ENCODE data around the gene PDE11A.

PDE11A gene

DNA sequence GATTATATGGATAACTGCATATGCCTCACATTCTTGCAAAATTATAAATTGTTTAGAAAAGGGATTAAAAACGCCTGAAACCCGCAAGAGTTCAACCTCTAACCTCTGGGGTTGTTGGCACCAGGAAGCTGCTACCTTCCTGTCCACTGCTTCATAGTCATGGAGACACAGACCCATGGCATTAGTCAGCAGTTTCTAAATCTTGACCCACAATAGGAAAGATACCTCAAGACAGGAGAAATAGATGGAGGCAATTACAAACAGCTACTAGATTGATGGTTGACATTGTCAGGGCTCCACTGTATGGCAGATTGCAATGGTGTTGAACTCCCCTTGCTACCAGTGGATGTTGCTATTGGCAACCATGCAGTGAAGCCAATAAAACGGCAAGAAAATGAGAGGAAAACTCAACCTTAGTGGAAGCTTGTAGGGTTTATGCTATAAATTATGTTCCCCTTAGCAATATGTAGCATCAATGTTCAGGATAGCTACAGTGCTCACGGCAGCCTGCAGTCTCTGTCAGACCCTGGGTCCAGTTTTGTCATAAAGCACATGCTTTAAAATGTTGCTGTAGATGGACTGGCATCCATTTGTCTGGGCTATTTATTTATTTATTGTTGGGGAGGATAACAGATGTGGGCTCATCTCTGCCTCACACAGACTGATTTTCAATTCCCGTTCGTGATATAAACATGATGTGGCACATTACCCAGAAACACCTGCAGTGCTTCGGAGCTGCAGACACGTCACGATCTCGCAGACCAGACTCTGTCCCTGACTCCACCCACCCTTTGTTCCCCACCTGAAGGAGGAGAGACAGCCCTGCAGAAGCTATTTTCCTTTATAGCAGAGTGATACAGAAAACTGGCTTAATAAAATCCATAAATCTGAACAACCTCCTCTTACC is 446.6 kb downstream of the PDE11A start:
- DNase-seq (ENCODE audit: low spot score), result no peak

DNA sequence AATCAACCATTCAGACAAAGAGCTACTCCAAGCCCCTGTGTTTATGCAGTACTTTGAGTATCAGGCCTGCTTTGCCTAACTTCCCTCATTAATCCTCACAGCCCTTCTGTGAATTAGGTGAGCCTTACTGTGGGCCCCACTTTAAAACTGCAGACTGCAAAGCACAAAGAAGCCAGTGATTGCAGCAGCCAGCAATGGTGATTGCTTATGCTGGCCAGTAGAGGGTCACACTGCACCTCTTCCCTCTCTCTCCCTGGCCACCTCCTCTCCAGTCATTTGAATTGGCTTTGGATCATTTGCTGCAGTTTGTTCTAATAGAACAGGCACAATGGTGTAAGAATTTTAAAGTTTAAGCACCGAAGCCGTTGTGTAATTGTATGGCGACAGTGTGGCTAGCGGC is 450.1 kb downstream of the PDE11A start:
- DNase-seq (ENCODE audit: low spot score), result peak; percentile 58

DNA sequence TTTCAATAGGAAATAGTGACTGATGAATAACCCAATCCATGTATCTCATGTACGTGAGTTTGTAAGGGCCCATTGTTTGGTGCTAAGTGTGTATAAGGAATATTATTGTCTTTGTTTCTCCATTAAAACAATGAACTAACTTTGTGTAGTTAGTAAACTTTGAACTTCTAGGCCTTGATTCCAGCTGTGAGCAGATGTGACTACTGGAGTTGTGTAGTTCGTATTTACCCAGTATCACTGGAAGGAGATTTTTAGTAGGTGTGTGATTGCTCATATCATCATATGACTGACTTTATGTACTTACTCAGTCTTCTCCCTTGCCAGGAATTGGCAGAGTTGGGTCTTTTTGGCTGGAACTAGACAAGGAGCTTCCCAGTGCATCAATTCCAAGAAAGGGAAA is 452.6 kb downstream of the PDE11A start:
- DNase-seq (ENCODE audit: low spot score), result no peak

DNA sequence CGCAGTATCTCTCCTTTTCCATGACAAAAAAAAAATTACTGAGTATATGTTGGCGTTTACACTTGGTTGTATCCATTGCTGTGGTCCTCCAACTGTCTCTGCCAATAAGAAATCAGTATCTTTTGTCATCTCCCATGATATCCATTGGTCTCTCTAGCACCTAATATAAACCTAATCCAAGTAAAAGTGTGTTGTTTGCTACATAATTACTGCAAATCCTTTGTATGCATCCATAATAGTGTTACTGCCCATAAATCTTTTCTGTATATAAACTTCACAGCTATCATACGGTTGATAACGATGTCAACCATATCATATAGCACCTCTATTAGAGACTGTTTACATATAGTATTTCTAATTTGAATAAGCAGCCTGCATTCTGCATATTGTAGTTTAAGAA is 453.1 kb downstream of the PDE11A start:
- DNase-seq (ENCODE audit: low spot score), result no peak

DNA sequence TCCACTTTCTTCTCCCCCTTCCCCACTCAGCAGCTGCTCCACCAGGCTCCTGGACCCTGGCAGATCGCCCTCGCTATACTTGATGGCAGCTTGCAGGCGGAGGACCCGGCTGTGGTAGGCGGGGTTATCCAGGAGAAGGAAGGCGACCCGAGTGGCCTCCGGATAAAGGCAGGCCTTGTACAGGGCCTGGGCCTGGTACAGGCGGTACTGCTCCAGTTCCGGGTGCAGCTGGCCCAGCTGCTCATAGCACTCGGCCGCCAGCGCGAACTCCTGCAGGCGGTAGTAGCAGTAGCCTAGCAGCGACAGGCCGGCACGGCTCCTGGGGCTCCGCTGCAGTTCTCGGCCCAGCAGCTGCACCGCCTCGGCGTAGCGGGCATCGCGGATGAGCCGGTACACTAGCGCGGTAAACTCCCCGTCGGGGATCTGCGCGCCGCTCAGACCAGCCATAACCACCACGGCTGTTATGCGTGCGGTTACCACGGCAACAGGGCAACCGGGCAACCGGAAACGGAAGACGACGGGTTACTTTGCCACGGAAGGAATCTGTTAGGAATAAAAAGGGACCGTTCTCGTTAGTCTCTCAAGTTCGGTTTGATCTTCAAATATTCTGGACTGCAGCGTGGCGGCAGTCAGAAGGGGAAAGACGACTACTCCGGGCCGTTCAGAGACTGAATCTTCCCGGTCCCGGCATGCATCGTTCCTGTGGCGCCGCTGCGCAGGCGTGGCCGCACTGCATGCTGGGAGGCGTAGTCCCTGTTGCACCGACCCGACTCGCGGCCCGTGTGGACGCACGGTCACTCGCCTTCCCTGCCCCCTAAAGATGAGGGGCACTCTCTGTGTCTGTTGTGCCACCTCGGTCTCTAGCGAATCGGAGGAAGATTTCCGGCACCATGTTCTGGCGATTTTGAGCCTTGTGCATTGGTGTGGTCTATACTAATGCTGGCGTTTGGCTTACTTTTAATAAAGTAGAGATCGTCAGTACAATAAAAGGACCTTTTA is 454.0 kb downstream of the PDE11A start:
- DNase-seq (ENCODE audit: low spot score), result peak; percentile 87

DNA sequence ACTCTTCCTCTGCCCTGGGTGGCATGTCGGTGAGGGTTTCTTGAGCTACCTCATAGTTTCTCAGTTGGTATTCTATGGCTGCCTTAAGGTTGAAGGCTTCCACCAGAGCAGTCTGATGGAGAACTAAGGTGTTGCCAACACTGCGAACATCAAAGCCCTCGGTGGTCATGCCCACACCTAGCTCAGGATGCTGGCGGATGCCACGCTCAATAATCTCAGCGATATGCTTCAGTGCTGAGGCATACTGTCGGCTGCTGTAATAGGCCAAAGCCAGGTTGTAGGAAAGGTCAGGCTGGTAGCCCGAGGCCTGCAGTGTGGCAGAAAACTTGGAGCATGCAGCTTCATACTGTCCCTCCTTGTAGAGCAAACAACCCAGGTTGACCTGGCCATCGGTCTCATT is 454.7 kb downstream of the PDE11A start:
- DNase-seq (ENCODE audit: low spot score), result no peak

DNA sequence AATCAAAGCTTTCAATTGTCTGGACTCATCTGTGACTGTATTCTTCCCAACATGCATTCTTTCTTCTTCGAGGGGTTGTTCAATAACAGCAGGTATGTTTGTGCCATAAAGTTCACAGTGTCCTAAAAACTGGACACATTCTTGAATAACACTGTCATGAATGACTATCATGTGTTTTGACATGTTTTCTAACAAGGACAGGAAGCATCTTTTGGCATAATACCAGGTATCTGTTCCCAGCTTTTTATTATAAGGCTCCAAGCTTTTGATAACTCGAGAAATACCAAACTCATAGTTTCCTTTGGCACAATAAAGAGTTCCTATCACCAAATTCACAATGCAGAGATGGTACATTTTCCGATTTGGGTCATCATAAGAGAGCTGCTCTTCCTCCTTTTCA is 455.8 kb downstream of the PDE11A start:
- DNase-seq (ENCODE audit: low spot score), result no peak

DNA sequence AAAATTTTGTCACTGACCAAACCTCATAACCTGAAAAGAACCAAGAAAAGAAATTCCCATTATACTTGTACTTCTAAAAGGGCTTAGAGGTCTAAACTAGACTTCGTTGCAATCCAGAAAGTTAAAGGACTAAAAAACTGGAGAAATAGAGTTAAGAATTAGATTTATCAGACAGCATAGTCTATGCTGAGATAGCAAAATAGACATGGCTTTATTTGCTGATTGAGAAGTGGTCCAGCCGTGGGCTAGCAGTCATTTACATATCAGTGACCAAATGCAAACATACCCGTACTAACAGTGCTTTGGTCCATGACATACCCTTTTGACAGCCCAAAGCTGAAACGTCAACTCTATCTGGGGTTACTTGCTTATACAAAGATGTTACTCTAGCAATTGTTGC is 456.5 kb downstream of the PDE11A start:
- DNase-seq (ENCODE audit: low spot score), result no peak

DNA sequence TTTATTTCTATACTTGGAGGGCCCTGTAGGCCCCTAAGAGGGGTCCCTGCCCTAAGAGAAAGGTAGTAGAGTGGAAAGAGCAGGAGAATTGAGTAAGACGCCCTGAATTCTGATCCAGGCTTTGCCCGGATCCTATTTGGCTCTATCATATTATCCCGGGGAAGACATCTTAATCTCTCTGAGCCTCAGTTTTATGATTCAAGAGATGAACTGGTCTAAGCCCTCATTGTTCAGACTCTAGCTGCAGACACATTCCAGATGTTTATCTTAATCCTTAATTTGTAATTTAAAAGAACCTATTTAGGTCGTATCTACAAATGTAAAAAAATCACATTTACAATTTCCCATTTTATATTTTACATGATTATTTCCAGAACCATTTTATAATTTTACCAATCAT is 459.9 kb downstream of the PDE11A start:
- DNase-seq (ENCODE audit: low spot score), result no peak

DNA sequence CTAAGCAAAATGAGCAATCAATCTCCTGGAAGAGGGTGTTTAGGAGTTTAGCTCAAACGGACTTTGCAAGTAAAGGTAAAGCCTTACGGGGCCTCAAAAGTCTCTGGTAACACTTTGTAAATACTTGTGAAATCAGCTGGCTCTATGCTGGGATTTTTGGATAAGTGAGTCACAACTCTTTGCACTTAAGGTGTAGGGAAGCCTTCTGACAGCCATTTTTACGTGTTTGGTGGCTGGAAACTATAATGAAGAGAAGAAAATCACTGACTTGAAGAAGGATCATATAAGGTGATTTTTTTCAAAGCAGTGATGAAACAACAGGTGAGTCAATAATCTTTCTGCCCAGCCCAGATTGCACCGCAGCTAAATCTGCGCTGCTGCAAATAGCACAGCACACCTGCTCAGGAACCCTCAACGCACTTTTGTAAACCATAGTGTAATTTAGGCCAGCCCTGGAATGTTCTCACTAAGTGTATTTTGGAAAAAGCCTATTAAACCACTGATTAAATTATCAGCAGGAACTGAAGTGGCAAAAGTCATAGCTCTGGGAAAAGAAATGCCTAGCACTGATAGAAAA is 461.2 kb downstream of the PDE11A start:
- DNase-seq (ENCODE audit: low spot score), result no peak

DNA sequence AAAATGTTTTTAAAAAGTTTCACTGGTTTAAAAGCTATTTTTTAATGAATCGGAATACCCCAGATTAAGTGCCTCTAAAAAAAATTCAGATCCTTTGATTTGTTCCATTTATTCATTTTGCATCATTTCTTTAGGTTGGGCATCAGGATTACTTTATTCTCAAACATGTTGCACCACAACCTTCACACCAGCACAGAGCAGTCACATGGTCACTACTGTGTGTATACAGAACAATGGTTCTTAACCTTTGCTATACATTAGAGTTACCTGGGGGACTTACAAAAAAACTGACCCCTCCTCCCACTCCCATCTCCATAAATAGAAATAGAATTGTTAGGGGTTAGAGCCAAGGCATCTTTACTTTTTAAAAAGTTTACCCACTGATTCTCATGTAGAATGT is 461.8 kb downstream of the PDE11A start:
- no peak for DNase-seq (ENCODE audit: low spot score)

DNA sequence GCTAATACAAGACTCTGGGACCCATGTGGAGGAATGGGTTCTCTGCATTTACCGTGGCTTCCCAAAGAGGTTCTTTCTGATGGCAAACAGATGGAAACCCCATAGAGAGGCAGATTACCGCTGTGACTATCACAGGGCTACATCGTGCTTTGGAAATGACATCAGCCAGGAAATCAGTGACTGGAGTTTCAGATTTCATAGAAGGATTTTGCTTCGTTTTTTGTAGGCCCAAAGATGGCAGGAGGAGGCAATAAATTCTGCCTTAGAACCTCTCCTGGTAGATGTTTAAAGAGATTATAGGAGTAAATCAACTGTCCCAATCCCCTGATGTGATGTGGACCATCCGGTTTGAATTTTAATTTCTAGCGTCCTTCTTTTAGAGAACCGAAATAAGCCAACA is 465.9 kb downstream of the PDE11A start:
- no peak for DNase-seq (ENCODE audit: low spot score)

DNA sequence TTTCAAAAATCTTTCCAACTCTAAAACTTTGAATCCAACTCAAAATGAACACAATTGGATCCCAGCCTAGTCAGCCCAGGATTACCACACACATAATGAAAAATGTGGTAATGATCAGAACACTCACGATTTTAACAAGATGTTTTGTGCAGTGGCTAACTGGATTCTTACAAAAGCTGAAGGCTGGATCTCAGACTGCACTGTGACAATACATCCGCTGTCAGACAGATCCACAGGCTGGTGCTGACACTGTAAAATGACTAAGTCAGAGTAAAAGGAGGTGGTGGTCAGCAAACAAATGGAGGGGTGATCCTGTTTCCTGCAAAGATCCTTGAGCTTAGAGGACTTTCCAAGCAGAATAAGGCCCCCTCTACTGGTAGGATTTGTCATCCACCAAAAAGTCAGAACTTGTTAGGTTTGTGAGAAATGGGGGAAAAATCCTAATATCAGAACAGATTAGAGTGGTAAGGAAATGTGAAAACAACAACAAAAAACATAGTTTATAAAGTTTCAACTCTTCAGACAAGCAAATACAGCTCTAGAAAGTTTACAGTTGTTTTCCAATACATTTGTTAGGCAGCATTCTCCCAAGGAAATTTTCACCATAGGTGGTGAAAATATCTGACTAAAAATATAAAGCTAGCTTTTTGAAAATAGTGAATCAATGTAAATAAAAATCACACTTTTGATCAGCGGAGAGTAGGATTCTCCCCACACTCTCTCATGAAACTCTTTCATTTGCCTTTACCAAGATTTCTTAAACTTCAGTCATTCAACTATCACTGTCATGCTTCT is 468.1 kb downstream of the PDE11A start:
- DNase-seq (ENCODE audit: low spot score), result peak; percentile 66

DNA sequence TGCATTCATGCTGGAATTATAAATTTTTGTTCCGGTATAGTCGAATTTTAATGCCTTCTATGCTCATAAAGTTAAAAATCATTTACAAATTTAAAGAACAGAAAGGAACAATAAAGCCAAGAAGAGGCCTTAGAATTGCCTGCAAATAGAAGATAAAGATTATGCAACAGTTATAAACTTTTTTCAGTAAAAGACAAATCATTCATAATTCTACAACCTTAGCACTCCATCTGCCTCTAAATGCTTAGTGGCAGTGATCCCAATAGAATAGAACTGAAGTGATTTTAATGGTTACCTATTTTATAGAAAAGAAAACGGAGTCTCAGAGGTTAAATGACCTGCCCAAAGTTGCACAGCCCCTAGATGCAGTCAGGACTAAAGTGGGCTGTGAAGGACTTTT is 468.8 kb downstream of the PDE11A start:
- no peak for DNase-seq (ENCODE audit: low spot score)

DNA sequence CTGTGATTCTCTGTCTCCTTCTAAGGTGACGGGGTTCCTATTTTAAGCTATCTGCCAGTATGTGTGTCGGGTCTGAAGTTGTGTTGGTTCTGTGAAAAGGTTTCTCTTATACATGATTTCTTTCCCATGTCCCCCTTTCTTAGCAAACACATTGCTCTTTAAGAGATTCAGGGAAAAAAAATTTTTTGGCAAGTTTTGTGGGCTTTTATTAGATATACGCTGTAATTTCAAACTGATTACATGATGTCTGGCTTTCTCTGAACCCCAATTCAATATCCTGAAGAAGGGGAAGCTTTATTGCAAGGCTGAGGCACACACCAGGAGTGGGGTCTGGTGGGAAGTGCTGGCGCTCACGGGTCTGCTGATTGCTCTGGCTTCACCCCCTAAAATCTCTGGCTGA is 469.4 kb downstream of the PDE11A start:
- DNase-seq (ENCODE audit: low spot score), result no peak

DNA sequence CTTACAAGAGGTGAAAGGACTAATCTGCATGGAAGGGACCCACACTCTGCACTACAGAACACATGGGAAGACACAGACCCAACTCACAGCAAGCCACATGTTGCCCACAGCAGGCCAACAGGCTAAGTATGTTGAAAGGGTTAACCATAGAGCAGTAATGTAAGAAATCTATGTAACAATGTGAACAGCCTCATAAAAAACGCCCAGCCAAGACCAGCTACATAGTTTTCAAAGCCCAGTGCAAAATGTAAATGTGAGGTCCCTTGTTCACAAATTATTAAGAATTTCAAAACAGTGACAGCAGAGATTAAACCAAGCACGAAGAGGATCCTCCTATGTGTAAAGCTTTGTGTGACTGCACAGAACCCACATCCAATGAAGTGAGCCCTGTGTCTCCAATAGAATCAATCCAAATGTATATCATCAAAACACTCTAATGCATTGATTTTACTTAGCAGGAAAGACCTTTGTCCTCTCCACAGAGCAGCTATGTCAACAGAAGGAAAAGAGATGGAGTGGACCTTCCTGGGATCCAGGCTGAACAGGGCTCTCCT is 469.9 kb downstream of the PDE11A start:
- DNase-seq (ENCODE audit: low spot score), result no peak

DNA sequence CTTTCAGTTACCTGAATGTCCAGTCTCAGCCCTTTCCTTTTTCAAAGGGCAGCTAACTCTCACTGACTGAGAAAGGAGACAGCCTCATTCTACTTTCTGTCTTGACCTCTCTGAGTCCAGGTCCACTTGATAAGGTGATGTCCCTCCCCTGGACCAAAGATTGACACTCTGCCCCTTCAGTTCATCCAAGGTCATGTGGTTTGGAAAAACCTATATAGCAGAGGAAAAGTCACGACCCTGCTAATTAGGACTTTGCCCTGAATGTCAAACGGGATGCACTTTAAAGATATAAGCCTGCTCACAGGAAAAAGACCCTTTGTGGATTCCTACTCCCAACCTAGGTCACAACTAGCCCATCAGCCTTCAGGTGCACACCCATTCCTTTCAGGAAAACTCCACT is 471.7 kb downstream of the PDE11A start:
- DNase-seq (ENCODE audit: low spot score), result no peak

DNA sequence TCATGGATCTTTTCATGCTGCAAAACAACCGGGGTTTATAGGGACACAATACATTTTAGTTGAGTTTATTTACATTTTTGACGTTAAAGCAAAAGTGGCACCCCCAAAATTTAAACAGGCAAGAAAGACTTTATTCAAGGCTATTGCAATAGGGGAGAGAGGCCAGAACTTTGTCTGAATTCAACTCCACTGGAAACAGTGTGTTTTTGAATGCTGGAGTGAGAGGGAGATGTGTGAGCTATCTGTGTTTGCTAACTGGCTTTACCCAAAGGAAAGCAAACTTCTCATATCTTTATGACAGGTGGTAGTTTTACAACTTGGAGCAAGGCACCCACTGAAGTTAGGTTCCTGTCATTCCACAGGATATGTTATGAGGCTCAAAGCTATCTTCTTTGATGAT is 472.6 kb downstream of the PDE11A start:
- no peak for DNase-seq (ENCODE audit: low spot score)

DNA sequence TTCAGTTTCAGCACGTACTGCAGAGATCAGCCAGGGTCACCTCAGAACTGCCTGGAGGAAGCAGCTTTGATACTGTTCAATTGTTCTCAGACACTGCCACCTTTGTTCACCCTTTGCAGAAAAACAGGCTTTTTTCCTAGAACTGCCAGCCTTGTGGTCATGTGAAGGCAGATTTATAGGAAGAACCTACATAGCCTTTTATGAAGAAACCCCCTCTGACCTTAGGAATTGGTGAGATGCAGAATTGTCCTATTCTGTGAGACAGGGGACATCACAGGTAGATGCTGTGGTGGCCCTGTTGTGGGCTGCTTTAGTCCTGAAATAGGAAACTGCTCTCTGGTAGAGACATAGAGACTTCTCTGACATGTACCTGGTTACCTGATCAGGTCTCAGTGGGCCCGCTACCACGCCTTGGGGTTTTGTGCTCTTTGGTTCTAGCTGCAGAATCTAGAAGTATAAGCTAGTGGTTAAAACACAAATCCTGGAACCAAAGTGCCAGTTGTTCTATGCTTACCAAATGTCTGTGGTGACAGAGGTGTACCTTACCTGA is 473.4 kb downstream of the PDE11A start:
- peak; percentile 83 for DNase-seq (ENCODE audit: low spot score)

DNA sequence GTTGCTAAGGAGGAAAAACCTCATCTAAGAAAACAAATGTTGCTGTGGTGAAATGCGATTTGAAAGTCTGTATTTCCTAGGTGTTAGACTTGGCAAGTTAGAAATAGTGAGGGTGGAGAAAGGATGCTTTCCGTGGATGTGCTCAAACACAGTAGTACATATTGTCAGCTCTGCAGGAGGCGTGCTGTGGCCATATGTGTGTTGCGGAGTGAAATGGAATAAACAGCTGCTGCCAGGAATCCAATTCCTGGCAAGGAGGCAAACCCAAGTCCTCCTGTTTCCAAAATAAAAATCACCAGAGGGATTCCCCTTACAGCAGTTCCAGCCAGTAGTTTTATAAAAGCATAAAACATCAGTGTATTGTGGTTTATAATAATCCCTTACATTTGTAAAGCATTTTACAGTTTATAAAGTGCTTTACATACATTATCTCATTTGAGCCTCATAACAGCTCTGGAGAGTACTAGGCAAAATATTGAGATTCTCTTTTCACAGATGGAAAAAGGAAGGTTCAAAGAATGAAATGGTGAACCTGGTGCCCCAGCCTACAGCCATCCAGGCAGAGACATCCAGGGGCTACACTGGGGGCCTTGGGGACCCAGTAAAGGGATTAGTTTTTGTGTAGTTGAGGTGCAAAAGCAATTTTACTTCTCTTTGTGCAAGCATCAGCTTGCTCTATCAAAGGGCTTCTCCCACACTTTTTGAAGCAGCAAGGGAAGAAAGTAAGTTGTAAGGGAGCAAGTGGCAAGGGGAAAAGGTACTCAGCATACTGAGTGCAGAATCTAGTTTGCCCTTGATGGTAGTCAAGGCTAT is 474.0 kb downstream of the PDE11A start:
- no peak for DNase-seq (ENCODE audit: low spot score)

Data from COLO829 (cell line).